GM21717 (cell line): Measurements from ENCODE around the gene RPL6.
"Not testable (repeated sequence)": the region's sequence is repeated elsewhere in the genome, so short reads cannot be mapped to it uniquely, and the experiment has no call there.

ENCODE experiments used
- ATAC-seq: cut with Tn5 transposase; IDR thresholded peaks from one replicate; pipeline ENCODE4 v1.9.1; 2021; ENCODE audit warnings: mild to moderate bottlenecking, moderate library complexity; ENCODE audit not compliant: unreplicated experiment

Gene RPL6

GRCh38 chr12:112409064-112409905 lies at the start of gene RPL6:
RPL6 (minus strand) TSS chr12:112409605; CDS start chr12:112408656, 949 bp downstream.
- ATAC-seq: peak; percentile 67

GRCh38 chr12:112458751-112459150 lies 49.3 kb upstream of the RPL6 start:
- ATAC-seq: no peak

- ATAC-seq: no peak
Measured at GRCh38 chr12:112458330-112458729, 48.9 kb upstream of the RPL6 start.

- ATAC-seq: not testable (repeated sequence)
Measured at GRCh38 chr12:112457142-112457541, 47.7 kb upstream of the RPL6 start.

GRCh38 chr12:112456029-112456428 lies 46.6 kb upstream of the RPL6 start:
- no peak for ATAC-seq

- no peak for ATAC-seq
Measured at GRCh38 chr12:112450725-112451124, 41.3 kb upstream of the RPL6 start.

- ATAC-seq: not testable (repeated sequence)
Measured at GRCh38 chr12:112448165-112448564, 38.8 kb upstream of the RPL6 start.

GRCh38 chr12:112447106-112447505 lies 37.7 kb upstream of the RPL6 start:
- no peak for ATAC-seq

- ATAC-seq: no peak
Measured at GRCh38 chr12:112446008-112446725, 36.8 kb upstream of the RPL6 start.

GRCh38 chr12:112443916-112444315 lies 34.5 kb upstream of the RPL6 start:
- ATAC-seq: no peak

GRCh38 chr12:112440653-112441052 lies 31.2 kb upstream of the RPL6 start:
- ATAC-seq: not testable (repeated sequence)

GRCh38 chr12:112439769-112440168 lies 30.4 kb upstream of the RPL6 start:
- no peak for ATAC-seq

- ATAC-seq: not testable (repeated sequence)
Measured at GRCh38 chr12:112438645-112439044, 29.2 kb upstream of the RPL6 start.

GRCh38 chr12:112433551-112433950 lies 24.1 kb upstream of the RPL6 start:
- no peak for ATAC-seq

GRCh38 chr12:112431965-112432364 lies 22.6 kb upstream of the RPL6 start:
- no peak for ATAC-seq

GRCh38 chr12:112430929-112431328 lies 21.5 kb upstream of the RPL6 start:
- no peak for ATAC-seq

GRCh38 chr12:112427760-112428159 lies 18.4 kb upstream of the RPL6 start:
- ATAC-seq: no peak

- ATAC-seq: no peak
Measured at GRCh38 chr12:112425582-112426382, 16.4 kb upstream of the RPL6 start.

GRCh38 chr12:112424126-112424525 lies 14.7 kb upstream of the RPL6 start:
- ATAC-seq: no peak

- ATAC-seq: no peak
Measured at GRCh38 chr12:112422531-112422930, 13.1 kb upstream of the RPL6 start.

GRCh38 chr12:112421363-112421762 lies 12.0 kb upstream of the RPL6 start:
- no peak for ATAC-seq
